ACHN (cell line): ENCODE results near the gene THBS1.

Experiments used
- DNase-seq: peaks from one replicate; pipeline ENCODE4 v3.0.0-alpha.2; 2015
- in situ Hi-C: cut with HindIII; loops from 2 replicates; pipeline ENCODE4 v1.10.0; 2017; ENCODE audit warnings: low sequenced_read_pairs, low pct_ligation_motif_present, low pct_unique_long_range_greater_than_20kb

Gene THBS1

DNA sequence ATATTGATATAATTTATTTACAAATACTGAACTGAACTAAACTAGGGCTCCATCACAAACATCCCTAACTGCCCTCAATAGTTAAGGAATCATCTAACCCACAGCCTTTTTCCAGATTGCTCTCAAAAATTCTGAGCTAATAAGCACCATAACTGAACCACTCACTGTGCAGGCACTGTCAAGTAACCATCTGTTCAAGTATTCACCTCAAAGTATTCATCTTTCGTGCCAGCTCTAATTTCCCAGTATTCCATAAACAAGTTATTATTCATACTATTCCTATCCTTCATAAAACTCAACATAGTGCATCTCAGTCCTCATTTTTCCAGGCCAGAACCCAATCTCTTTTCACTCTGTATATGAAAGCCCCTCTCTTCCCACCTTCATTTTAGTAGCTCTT, 41.1 kb downstream of the THBS1 start:
- in situ Hi-C loops: no loop called here
- no peak for DNase-seq

GRCh38 chr15:39622660-39623516, 42.0 kb downstream of the THBS1 start:
- in situ Hi-C loops: no loop called here
- no peak for DNase-seq

DNA sequence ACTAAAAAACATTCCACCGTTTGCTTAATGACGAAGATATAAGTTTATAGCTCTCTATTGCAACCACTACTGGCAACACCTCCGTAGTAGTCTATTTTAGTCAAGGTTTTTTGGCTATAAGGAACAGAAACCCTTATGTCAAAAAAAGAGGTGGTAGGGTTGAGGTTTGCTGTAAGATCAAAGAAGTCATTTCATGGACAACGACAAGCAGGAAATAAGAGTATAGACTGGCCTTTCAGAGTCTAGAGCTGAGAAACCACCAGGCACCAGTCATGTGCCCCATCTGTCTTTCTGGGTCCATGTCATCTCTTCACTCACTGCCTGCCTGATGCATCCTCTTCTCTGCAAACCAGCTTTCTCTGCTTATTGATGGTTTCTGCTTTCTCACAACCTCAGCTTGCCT, 42.7 kb downstream of the THBS1 start:
- in situ Hi-C loops: no loop called here
- DNase-seq: no peak

- peak; percentile 55 for DNase-seq
- in situ Hi-C loops: no loop called here
These were observed 43.9 kb downstream of the THBS1 start for GRCh38 chr15:39624806-39625205.

GRCh38 chr15:39625451-39625850, 44.6 kb downstream of the THBS1 start:
- DNase-seq: no peak
- in situ Hi-C loops: no loop called here

GRCh38 chr15:39625856-39626255, 45.0 kb downstream of the THBS1 start:
- in situ Hi-C loops: no loop called here
- DNase-seq: no peak

GRCh38 chr15:39627451-39628143, 46.7 kb downstream of the THBS1 start:
- in situ Hi-C loops: no loop called here
- no peak for DNase-seq

DNA sequence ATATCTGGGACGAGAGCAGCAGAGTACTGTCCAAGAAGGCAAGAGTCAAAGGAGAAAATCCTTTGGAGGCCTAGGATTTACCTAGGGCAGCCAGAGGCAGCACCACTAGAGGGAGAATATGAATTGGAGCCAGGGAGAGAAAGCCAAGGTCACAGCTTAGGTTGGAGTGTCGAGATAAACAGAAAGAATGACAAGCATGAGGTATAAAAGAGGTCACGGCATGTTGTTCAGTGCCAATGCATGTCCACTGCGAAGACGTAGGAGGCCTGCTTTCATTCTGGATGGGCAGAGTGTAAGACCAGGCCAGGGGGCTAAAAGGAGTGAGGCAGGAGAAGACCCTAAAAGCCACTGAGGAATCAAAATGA, 47.2 kb downstream of the THBS1 start:
- in situ Hi-C loops: no loop called here
- no peak for DNase-seq

DNA sequence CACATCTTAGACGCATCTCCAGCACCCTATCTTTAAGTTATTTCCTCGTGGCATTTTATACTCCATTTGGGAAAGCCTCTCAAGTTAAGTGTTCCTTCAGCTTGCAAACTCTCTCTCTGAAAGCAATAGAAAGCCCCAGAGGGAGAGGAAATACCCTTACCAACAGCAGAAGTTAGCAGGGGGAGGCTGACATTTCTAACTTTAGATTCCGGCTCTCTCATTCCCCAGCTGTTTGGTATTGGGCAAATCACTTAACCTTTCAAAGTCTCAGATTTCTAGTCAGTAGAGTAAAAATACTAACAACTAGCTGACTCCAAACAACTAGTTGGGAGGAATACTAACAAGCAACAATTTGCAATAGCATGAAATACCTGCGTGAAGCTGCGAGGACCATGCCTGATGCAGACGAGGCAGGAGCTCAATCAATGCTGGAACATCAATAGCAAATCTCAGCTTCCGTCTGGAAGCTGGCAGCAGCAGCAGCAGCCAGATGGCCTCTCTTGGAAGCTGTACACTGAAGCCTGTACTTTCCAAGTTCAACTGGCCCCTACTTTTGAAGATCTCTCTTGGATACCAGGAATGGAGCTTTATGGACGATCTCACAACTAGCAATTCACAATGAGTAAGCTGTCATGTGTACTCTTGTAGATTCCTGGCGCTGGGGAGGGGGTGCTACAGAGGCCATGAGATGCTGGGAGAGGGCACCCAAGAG, 47.8 kb downstream of the THBS1 start:
- in situ Hi-C loops: no loop called here
- no peak for DNase-seq

GRCh38 chr15:39629371-39629770, 48.5 kb downstream of the THBS1 start:
- no peak for DNase-seq

GRCh38 chr15:39629906-39630305, 49.0 kb downstream of the THBS1 start:
- no peak for DNase-seq
- in situ Hi-C loops: no loop called here

More at GRCh38 chr15:39629371-39629770, 48.5 kb downstream of the THBS1 start:
- in situ Hi-C loops: no loop called here

GRCh38 chr15:39631357-39631756, 50.5 kb downstream of the THBS1 start:
- no peak for DNase-seq
- in situ Hi-C loops: no loop called here

DNA sequence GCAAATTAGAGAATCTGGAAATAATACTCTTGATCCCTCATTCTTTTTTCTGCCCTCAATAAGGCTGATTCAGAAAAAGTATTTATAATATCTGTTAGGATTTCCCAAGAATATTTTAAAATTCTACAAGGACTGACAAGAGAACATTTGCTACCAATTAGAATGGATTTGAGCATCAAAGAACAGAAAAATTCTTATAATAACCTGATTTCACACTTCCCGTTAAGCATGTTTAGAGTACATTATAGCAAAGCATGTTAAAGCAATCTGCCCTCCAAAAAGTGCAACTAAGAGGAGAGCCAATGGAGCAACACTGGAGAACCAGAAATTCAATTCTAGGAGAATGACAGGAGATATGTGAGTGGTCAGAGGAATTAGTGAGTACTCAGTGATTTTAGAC, 57.2 kb downstream of the THBS1 start:
- in situ Hi-C loops: no loop called here
- no peak for DNase-seq

- no peak for DNase-seq
- in situ Hi-C loops: no loop called here
These were observed 58.2 kb downstream of the THBS1 start for GRCh38 chr15:39639037-39639436.

DNA sequence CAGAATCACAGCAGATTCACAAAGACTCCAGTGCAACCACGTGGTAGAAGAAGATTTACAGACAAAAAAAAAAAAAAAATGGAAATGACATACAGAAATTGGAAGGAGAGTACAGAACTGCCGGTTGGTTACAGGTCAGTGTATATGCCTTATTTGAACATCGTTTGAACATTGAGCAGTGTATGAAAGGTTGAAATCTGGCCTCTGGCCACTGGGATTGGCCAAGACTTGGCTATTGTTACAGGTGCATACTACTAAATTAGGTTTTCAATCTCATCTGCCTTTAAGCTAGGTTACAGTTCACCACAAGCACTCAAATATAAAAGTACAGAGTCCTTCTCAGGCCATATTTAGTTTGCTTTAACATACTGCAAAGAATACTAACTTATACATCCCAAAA, 59.8 kb downstream of the THBS1 start:
- DNase-seq: no peak
- in situ Hi-C loops: no loop called here

- in situ Hi-C loops: no loop called here
- DNase-seq: no peak
These were observed 60.5 kb downstream of the THBS1 start for GRCh38 chr15:39641191-39641889.

DNA sequence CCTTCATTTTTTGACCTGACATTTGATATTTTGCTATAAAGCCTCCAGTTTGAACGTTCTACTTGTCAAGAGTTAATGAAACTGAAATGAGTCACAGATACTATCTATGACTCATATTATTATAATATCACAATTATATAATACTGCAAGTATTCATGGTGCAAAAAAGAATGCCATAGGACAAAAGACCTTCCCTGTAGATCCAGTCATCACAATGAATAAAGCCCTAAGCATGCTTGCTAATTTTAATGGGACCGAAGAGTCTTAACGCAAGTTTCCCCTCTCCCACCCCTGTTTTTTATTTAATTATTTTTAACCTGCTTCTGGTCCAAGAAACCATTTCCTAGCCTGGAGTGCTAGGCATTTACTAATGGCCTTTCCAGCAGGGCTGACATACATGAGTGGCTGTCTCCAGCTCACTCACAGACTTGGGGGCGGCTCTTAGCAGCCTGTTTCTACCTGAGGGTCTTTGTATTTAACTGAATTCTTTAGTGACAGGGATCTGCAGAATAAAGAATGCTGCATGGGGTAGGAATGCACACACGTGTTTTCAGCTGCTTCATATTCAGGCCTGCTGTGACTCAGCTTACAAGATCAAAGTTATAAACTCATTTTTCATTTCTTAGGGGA, 61.2 kb downstream of the THBS1 start:
- no peak for DNase-seq
- in situ Hi-C loops: no loop called here

- in situ Hi-C loops: no loop called here
- no peak for DNase-seq
These were observed 62.8 kb downstream of the THBS1 start for GRCh38 chr15:39643727-39644126.
